OCI-LY7 (cell line): ENCODE results near the gene NXN.
"Not testable (repeated sequence)": the region's sequence is repeated elsewhere in the genome, so short reads cannot be mapped to it uniquely, and the experiment has no call there.

ENCODE experiments used
- EZH2phosphoT487 ChIP-seq: fragments of 200-600 bp; sonication (generic); IDR thresholded peaks from 2 replicates; pipeline ENCODE4 v1.6.1; 2018; ENCODE audit warnings: low read depth, borderline replicate concordance, mild to moderate bottlenecking, mixed run types, antibody characterized with exemption, low read length, moderate library complexity, mixed read lengths
- TF ChIP-seq, protein P1 (sequence below): fragments of 200-600 bp; sonication (generic); conservative IDR thresholded peaks from 2 replicates; pipeline ENCODE4 v1.5.1; 2014; ENCODE audit warnings: mild to moderate bottlenecking, antibody characterized with exemption, low read length, moderate library complexity, mixed read lengths

DNA sequence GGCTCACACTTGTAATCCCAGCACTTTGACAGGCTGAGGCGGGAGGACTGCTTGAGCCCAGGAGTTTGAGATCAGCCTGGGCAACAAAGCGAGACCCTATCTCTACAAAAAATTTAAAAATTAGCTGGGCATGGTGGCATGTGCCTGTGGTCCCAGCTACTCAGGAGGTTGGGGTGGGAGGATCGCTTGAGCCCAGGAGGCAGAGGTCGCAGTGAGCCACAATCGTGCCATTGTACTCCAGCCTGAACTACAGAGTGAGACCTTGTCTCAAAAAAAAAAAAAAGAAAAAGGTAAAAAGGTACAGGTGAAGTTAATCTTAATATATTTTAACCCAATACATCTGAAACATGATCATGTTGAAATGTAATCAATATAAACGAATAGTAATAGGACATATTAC lies 73.9 kb downstream of the NXN start:
- TF ChIP-seq, protein P1, sequence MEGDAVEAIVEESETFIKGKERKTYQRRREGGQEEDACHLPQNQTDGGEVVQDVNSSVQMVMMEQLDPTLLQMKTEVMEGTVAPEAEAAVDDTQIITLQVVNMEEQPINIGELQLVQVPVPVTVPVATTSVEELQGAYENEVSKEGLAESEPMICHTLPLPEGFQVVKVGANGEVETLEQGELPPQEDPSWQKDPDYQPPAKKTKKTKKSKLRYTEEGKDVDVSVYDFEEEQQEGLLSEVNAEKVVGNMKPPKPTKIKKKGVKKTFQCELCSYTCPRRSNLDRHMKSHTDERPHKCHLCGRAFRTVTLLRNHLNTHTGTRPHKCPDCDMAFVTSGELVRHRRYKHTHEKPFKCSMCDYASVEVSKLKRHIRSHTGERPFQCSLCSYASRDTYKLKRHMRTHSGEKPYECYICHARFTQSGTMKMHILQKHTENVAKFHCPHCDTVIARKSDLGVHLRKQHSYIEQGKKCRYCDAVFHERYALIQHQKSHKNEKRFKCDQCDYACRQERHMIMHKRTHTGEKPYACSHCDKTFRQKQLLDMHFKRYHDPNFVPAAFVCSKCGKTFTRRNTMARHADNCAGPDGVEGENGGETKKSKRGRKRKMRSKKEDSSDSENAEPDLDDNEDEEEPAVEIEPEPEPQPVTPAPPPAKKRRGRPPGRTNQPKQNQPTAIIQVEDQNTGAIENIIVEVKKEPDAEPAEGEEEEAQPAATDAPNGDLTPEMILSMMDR, result not testable (repeated sequence)
- TF ChIP-seq EZH2phosphoT487, result not testable (repeated sequence)
